Measurements from ENCODE around the gene NR4A1.

DNA sequence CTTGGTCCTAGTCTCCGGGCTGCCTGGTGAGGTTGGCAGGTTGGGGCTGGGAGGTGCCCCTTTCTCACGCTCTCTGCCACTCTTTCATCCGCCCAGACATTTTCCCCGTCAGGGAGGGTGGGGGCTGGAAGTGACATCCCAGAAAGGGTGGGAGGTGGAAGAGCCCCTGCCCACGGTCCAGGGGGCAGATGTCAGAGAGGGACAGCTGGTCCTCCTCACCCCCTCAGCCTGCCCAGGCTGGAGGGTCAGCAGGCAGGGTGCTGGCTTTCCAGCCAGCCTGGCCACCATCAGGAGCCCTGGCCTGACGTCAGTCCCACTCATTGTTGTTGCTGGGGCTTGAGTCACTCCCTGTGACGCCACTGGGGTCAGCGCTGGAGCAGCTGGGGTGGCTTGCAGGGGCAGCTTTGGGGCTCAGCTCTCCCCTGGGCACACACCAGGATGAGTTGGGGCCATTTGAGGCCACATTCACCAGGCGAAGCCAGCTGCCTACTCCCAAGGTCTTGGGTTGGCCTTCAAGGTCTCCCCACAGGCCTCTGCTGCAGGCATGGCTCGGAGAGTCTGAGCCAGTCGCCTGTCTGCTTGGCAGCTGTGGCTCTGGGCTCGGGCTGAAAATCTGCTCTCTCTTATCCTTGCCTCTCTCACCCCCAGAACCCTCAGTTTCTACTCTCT is 12.9 kb downstream of the NR4A1 start:
- TF ChIP-seq, protein P1, sequence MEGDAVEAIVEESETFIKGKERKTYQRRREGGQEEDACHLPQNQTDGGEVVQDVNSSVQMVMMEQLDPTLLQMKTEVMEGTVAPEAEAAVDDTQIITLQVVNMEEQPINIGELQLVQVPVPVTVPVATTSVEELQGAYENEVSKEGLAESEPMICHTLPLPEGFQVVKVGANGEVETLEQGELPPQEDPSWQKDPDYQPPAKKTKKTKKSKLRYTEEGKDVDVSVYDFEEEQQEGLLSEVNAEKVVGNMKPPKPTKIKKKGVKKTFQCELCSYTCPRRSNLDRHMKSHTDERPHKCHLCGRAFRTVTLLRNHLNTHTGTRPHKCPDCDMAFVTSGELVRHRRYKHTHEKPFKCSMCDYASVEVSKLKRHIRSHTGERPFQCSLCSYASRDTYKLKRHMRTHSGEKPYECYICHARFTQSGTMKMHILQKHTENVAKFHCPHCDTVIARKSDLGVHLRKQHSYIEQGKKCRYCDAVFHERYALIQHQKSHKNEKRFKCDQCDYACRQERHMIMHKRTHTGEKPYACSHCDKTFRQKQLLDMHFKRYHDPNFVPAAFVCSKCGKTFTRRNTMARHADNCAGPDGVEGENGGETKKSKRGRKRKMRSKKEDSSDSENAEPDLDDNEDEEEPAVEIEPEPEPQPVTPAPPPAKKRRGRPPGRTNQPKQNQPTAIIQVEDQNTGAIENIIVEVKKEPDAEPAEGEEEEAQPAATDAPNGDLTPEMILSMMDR (IDR thresholded peaks at IDR 0.05): no peak
- TF ChIP-seq POLR2A (IDR thresholded peaks at IDR 0.05) (no peak), POLR2AphosphoS5 (IDR thresholded peaks at IDR 0.05) (no peak)

Data from upper lobe of left lung (tissue), 4 donors.